ENCODE data around the gene RABGEF1. TPM values are rescaled to one million over a fixed set of nuclear protein-coding genes. Genes with fewer than 3 reads are reported as not detected.
"Not testable (repeated sequence)": the region's sequence is repeated elsewhere in the genome, so short reads cannot be mapped to it uniquely, and the experiment has no call there.

The RABGEF1 gene
- total RNA-seq, 4 donors from 2014 or later: 37.2 to 72.4 (median 43.8) TPM

- H3K36me3 ChIP-seq: peaks cover 54% of the 10 kb centered on the region
- H3K9me3 ChIP-seq: peaks cover 7% of the 10 kb centered on the region
- H3K27me3 ChIP-seq: no peaks in the 10 kb centered on the region
- no peak overlapping the region for H3K27ac ChIP-seq
- DNase-seq (ENCODE audit: low spot score in 2 of 2): no peak
- 98% methylated on average over 1 of the region's 1 CpG for WGBS
- H3K4me1 ChIP-seq: no peaks in the 10 kb centered on the region
- TF ChIP-seq POLR2A (IDR thresholded peaks at IDR 0.05): no peak
- TF ChIP-seq EP300 (IDR thresholded peaks at IDR 0.05): no peak
- no peak for TF ChIP-seq POLR2AphosphoS5 (IDR thresholded peaks at IDR 0.05)
- TF ChIP-seq CTCF (IDR thresholded peaks at IDR 0.05): no peak
- H3K4me3 ChIP-seq: no peak overlapping the region
Measured at GRCh38 chr7:66713687-66714086, 26.8 kb upstream of the RABGEF1 start.

GRCh38 chr7:66716634-66717033, 23.9 kb upstream of the RABGEF1 start:
- H3K4me1 ChIP-seq; DNase-seq (ENCODE audit: low spot score in 2 of 2); H3K27me3 ChIP-seq; H3K4me3 ChIP-seq; H3K27ac ChIP-seq; H3K9me3 ChIP-seq: not testable (repeated sequence)
- 98% methylated on average over 7 of the region's 7 CpGs for WGBS
- H3K36me3 ChIP-seq: peaks cover 48% of the 10 kb centered on the region

GRCh38 chr7:66720561-66720960, 20.0 kb upstream of the RABGEF1 start:
- H3K9me3 ChIP-seq: peaks cover 6% of the 10 kb centered on the region
- 87% methylated on average over 1 of the region's 1 CpG for WGBS
- DNase-seq (ENCODE audit: low spot score in 2 of 2): no peak
- H3K4me3 ChIP-seq: no peak overlapping the region
- H3K36me3 ChIP-seq: peaks cover 37% of the 10 kb centered on the region
- H3K4me1 ChIP-seq: no peaks in the 10 kb centered on the region
- H3K27me3 ChIP-seq: no peaks in the 10 kb centered on the region
- no peak for TF ChIP-seq POLR2A (IDR thresholded peaks at IDR 0.05)
- no peak for TF ChIP-seq CTCF (IDR thresholded peaks at IDR 0.05)
- no peak for TF ChIP-seq EP300 (IDR thresholded peaks at IDR 0.05)
- no peak for TF ChIP-seq POLR2AphosphoS5 (IDR thresholded peaks at IDR 0.05)
- no peak overlapping the region for H3K27ac ChIP-seq

- TF ChIP-seq POLR2A (IDR thresholded peaks at IDR 0.05) (no peak), EP300 (IDR thresholded peaks at IDR 0.05) (no peak), CTCF (IDR thresholded peaks at IDR 0.05) (no peak), POLR2AphosphoS5 (IDR thresholded peaks at IDR 0.05) (no peak)
- DNase-seq (ENCODE audit: low spot score in 2 of 2): no peak
- Histone ChIP-seq H3K4me3 (no peak overlapping the region), H3K4me1 (no peaks in the 10 kb centered on the region), H3K9me3 (peaks cover 6% of the 10 kb centered on the region), H3K27ac (no peak overlapping the region), H3K36me3 (peaks cover 25% of the 10 kb centered on the region), H3K27me3 (no peaks in the 10 kb centered on the region)
- 91% methylated on average over 1 of the region's 2 CpGs for whole genome bisulfite sequencing
Measured at GRCh38 chr7:66725843-66726242, 14.7 kb upstream of the RABGEF1 start.

DNA sequence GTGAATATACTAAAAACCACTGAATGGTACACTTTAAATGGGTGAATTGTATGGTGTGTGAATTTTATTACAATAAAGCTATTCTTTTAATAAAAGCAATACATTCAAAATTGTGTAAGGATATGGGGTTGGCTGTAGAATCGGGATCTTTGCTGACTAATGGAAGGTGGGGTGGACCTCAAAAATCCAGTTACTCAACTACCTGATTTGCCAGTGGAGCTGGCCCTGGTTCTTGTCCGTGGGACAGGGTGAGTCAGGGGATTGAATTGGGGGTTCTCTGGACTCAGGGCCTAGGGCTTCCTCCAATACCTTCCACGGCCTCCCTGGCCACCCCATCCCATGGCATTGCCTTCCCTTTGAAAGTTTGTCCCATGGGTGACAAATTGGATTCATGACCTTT, 13.5 kb upstream of the RABGEF1 start:
- DNase-seq (ENCODE audit: low spot score in 2 of 2): no peak
- Histone ChIP-seq H3K36me3 (peaks cover 20% of the 10 kb centered on the region), H3K27me3 (no peaks in the 10 kb centered on the region), H3K9me3 (peaks cover 6% of the 10 kb centered on the region), H3K4me3 (no peak overlapping the region), H3K27ac (no peak overlapping the region), H3K4me1 (no peaks in the 10 kb centered on the region)
- TF ChIP-seq POLR2A (IDR thresholded peaks at IDR 0.05) (no peak), EP300 (IDR thresholded peaks at IDR 0.05) (no peak), POLR2AphosphoS5 (IDR thresholded peaks at IDR 0.05) (no peak), CTCF (IDR thresholded peaks at IDR 0.05) (no peak)
- 79% methylated on average over 3 of the region's 3 CpGs for WGBS

DNA sequence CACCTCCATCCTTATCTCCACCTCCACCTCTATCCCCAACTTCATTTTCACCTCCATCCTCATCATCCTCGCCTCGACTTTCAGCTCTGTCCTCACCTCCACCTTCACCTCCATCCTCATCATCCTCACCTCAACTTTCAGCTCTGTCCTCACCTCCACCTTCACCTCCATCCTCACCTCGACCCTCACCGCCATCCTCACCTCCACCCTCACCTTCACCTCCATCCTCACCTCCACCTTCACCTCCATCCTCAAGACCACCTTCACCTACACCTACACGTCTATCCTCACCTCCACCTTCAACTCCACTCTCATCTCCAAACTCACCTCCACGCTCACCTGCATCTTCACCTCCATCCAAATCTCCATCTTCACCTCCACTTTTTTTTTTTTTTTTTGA, 12.0 kb upstream of the RABGEF1 start:
- Histone ChIP-seq H3K36me3 (peaks cover 10% of the 10 kb centered on the region), H3K4me1 (no peaks in the 10 kb centered on the region), H3K27me3 (no peaks in the 10 kb centered on the region), H3K4me3 (no peak overlapping the region), H3K27ac (no peak overlapping the region), H3K9me3 (peaks cover 6% of the 10 kb centered on the region)
- WGBS: 94% methylated on average over 6 of the region's 6 CpGs
- TF ChIP-seq CTCF (IDR thresholded peaks at IDR 0.05): no peak
- DNase-seq (ENCODE audit: low spot score in 2 of 2): no peak
